Right lobe of liver (tissue), 6 donors: Measurements from ENCODE around the gene KNTC1. TPM values are rescaled to one million over a fixed set of nuclear protein-coding genes. Genes with fewer than 3 reads are reported as not detected.
A peak's percentile ranks its signal among the peaks of the same experiment; 100 is the strongest.

Experiments
- ATAC-seq, 4 donors: fragments of 200-7000 bp; cut with Tn5 transposase; one replicate each; pipeline ENCODE4 v1.9.1; 2020; ENCODE audit warnings: mild to moderate bottlenecking in 4 of 4, moderate library complexity in 4 of 4
- DNase-seq, 3 donors: peaks; one replicate each; pipeline ENCODE4 v3.0.0-alpha.2; 2020
- H3K27ac ChIP-seq, 3 donors: fragments of 200-600 bp; one replicate each; pipeline ENCODE4 v1.8.0; 2022
- H3K27me3 ChIP-seq, 2 donors: fragments of 200-600 bp; one replicate each; pipeline ENCODE4 v1.8.0; 2022
- H3K36me3 ChIP-seq, 4 donors: fragments of 200-600 bp; sonication (generic) in 1 of 4; one replicate each; pipeline versions ENCODE4 v1.5.1 to v1.8.0; 2017 to 2022; ENCODE audit warnings: control low read depth in 1 of 4
- H3K4me1 ChIP-seq, 4 donors: fragments of 200-600 bp; sonication (generic) in 1 of 4; one replicate each; pipeline versions ENCODE4 v1.5.1 to v1.8.0; 2017 to 2022; ENCODE audit warnings: control low read depth in 1 of 4
- H3K4me3 ChIP-seq, 3 donors: fragments of 200-600 bp; one replicate each; pipeline ENCODE4 v1.8.0; 2022
- H3K9me3 ChIP-seq, 4 donors: fragments of 200-600 bp; sonication (generic) in 1 of 4; one replicate each; pipeline versions ENCODE4 v1.5.1 to v1.8.0; 2017 to 2022; ENCODE audit warnings: control low read depth in 1 of 4
- CTCF ChIP-seq, 4 donors: fragments of 200-600 bp in 3 of 4; fragments of 450-650 bp in 1 of 4; IDR thresholded peaks; one replicate each; pipeline versions ENCODE4 v1.5.1 to v1.8.0; 2016 to 2022; ENCODE audit warnings: antibody characterized with exemption in 4 of 4, mild to moderate bottlenecking in 2 of 4
- POLR2A ChIP-seq: fragments of 450-650 bp; IDR thresholded peaks from one replicate; pipeline ENCODE4 v1.6.1; 2017; ENCODE audit warnings: antibody characterized with exemption, mild to moderate bottlenecking
- WGBS: methylation state at CpG from one replicate; pipeline ENCODE4 v1.1.6; 2018; ENCODE audit warnings: low coverage, low lambda C conversion rate; ENCODE audit not compliant: insufficient coverage; ENCODE audit errors: missing lambda C conversion rate; 5-methylcytosine and 5-hydroxymethylcytosine counted together
- intact Hi-C, 2 donors: fragments of 100-400 bp; cut with DNase I; formaldehyde crosslinking; loops; one replicate each; pipeline versions ENCODE4 v1.11.2 to v1.14.1; 2022
- long read RNA-seq: library from polyadenylated mRNA; unstranded; transcript quantifications from one replicate; pipeline ENCODE4 v2.0.0, GENCODE V29; 2019
- total RNA-seq, 6 experiments: library from RNA; depleted of rRNA in 2 of 6; stranded (reverse); fragments of >200 nt in 2 of 6; fragmentation: NEBNext Ultra II Directional in 3 of 6; extraction: Animal tissue kit (Norgen Biotek cat#: 25700) in 3 of 6; gene quantifications; one replicate each; pipeline versions ENCODE4 v1.1.0 to v1.2.4, GENCODE V29; 2016 to 2023
- donor health status: DM: no; HTN: yes; CAD: no.
- donor health status: DM: no; HTN: no; CAD: no.
- donor health status: DM: no; HTN: no; CAD: no.
- donor health status: DM: no; HTN: yes; CAD: no.
- donor health status: DM: no; HTN: yes; CAD: no.

KNTC1 gene, protein sequence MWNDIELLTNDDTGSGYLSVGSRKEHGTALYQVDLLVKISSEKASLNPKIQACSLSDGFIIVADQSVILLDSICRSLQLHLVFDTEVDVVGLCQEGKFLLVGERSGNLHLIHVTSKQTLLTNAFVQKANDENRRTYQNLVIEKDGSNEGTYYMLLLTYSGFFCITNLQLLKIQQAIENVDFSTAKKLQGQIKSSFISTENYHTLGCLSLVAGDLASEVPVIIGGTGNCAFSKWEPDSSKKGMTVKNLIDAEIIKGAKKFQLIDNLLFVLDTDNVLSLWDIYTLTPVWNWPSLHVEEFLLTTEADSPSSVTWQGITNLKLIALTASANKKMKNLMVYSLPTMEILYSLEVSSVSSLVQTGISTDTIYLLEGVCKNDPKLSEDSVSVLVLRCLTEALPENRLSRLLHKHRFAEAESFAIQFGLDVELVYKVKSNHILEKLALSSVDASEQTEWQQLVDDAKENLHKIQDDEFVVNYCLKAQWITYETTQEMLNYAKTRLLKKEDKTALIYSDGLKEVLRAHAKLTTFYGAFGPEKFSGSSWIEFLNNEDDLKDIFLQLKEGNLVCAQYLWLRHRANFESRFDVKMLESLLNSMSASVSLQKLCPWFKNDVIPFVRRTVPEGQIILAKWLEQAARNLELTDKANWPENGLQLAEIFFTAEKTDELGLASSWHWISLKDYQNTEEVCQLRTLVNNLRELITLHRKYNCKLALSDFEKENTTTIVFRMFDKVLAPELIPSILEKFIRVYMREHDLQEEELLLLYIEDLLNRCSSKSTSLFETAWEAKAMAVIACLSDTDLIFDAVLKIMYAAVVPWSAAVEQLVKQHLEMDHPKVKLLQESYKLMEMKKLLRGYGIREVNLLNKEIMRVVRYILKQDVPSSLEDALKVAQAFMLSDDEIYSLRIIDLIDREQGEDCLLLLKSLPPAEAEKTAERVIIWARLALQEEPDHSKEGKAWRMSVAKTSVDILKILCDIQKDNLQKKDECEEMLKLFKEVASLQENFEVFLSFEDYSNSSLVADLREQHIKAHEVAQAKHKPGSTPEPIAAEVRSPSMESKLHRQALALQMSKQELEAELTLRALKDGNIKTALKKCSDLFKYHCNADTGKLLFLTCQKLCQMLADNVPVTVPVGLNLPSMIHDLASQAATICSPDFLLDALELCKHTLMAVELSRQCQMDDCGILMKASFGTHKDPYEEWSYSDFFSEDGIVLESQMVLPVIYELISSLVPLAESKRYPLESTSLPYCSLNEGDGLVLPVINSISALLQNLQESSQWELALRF (N-terminal part only)
- 10 to 100 TPM in 1 of 6 experiments, 1 to 10 TPM in 5; 2.1 to 10.7 (median 3.5) TPM for total RNA-seq
- long read RNA-seq = 0 reads

DNA sequence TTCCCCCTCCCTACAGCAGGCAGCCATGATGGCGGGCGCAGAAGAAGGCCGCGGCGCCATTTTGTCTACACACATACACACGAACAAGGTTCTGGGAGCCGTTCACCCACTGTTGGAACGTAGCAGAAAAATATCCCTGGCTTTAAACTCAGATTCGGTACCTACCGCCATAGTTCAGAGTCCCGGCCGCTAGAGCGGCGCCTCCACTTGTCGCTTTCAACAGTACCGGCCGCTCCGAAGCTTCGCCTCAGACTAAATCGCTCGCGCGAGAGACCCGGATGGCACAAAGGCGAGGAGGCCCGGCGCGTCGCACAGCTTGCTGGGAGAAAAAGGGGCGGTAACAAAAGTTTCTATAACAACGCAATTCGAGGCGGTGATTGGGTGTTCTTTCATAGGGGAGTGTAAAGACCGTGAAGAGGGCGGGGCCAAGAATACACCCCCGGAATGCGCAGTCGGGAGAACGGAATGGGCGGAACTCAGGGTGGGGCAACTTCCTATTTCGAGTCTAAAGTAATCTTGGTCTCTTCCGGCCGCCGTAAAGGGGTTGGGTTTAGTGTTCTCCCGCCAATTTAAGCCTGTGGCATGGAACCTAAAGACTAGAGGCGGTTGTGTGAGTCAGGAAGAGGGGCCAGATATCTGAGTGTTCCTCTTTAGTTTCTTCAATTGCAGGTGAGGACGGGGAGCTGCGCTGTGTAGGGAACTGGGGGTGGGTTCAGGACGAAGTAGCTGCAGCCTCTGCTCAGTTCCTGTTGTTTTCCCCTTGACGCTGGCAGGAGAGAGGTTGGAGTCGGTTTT is at the start of gene KNTC1, which contains the start of gene RSRC2:
Gene KNTC1 (plus strand): TSS at position 567 of the 795 bp plus-strand sequence. CDS start 2,815 bp downstream, outside the sequence.
Gene RSRC2 (minus strand): TSS at position 254 of the 795 bp plus-strand sequence. CDS start 83 bp downstream, at position 171.
- WGBS = under 1% methylated on average over 33 of the region's 51 CpGs
- ATAC-seq = peak; percentile 95 to 98 (median 96)
- intact Hi-C loops = no loop called here
- H3K4me1 ChIP-seq = peaks cover 0 to 35% (median 16%) of the 10 kb centered on the region in 4 donors
- H3K27ac ChIP-seq = peak within 1 kb of the TSS; percentile 98 to 99 (median 98)
- H3K4me3 ChIP-seq = peak within 1 kb of the TSS; percentile 70 to 88 (median 75)
- no peaks in the 10 kb centered on the region for H3K27me3 ChIP-seq
- no peak for TF ChIP-seq CTCF (IDR thresholded peaks at IDR 0.05)
- peak; percentile 95 for TF ChIP-seq POLR2A
- peak; percentile 95 to 99 (median 98) for DNase-seq
- H3K9me3 ChIP-seq = no peaks in the 10 kb centered on the region
- H3K36me3 ChIP-seq = peaks cover 0 to 3% (median 2%) of the 10 kb centered on the region in 4 donors

GRCh38 chr12:122480753-122481152 is 46.3 kb upstream of the KNTC1 start:
- H3K36me3 ChIP-seq = peaks cover 0 to 81% (median 47%) of the 10 kb centered on the region in 4 donors
- no peak for TF ChIP-seq POLR2A
- no peak for TF ChIP-seq CTCF (IDR thresholded peaks at IDR 0.05)
- no peaks in the 10 kb centered on the region for H3K9me3 ChIP-seq
- no peaks in the 10 kb centered on the region for H3K4me1 ChIP-seq
- H3K27me3 ChIP-seq = no peaks in the 10 kb centered on the region
- intact Hi-C loops = no loop called here
- ATAC-seq = no peak
- 100% methylated on average over 3 of the region's 8 CpGs for WGBS
- H3K4me3 ChIP-seq = no peak overlapping the region
- DNase-seq = no peak
- no peak overlapping the region for H3K27ac ChIP-seq

DNA sequence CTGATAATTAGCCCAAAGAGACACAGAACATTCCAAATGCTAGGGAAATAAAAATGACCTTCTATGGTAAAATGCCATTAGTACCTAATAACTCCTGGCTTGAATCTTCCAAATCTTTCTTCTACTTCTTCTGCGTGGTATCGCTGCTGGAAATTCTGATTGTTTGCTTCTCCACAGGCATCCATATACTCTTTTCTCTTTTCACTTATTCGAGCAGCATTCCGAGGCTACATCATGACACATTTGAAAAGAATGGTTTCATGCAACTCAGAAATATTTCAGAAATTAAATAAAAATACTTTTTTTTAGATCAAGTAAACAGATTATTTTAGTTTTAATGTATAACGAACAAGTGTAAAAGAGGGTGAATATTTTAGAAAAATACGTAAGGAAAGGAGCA is 45.2 kb upstream of the KNTC1 start:
- H3K36me3 ChIP-seq = peaks cover 0 to 71% (median 39%) of the 10 kb centered on the region in 4 donors
- no peak for DNase-seq

More for the DNA sequence above, 45.2 kb upstream of the KNTC1 start:
- 89% methylated on average over 6 of the region's 6 CpGs for WGBS
- Histone ChIP-seq H3K4me3 (no peak overlapping the region), H3K27me3 (no peaks in the 10 kb centered on the region), H3K27ac (no peak overlapping the region), H3K9me3 (no peaks in the 10 kb centered on the region), H3K4me1 (peaks cover 0 to 8% (median 3%) of the 10 kb centered on the region in 4 donors)
- intact Hi-C loops = no loop called here
- TF ChIP-seq POLR2A = no peak
- no peak for TF ChIP-seq CTCF (IDR thresholded peaks at IDR 0.05)
- no peak for ATAC-seq
